Measurements from ENCODE around the gene MKX. TPM values are rescaled to one million over a fixed set of nuclear protein-coding genes. Genes with fewer than 3 reads are reported as not detected.

The MKX gene
- polyA plus RNA-seq, 2 of the 4 experiments (the other 2 are of a cell fraction) = 0.03 TPM; not detected in 1

GRCh38 chr10:27659786-27660185 is 85.8 kb downstream of the MKX start:
- ChIA-PET POLR2A (no interaction called here), CTCF (interaction anchor here (1.2 kb wide), 1 partner anchor 101 kb away, joined by 4 read pairs; no protein-coding TSS in a partner anchor)
- Histone ChIP-seq H3K4me3 (no peak overlapping the region), H3K27ac (no peak overlapping the region), H3K9me3 (no peaks in the 10 kb centered on the region), H3K4me1 (no peaks in the 10 kb centered on the region), H3K4me2 (no peak overlapping the region)
- no peak for FAIRE-seq
- ATAC-seq = no peak
- TF ChIP-seq RARB (CRISPR knock-in tag; IDR thresholded peaks at IDR 0.05) (no peak), MYC (IDR thresholded peaks at IDR 0.05; ENCODE audit: borderline replicate concordance, low read length) (no peak), MAFK (IDR thresholded peaks at IDR 0.05; ENCODE audit: partially characterized antibody) (no peak), REST (IDR thresholded peaks at IDR 0.05) (no peak)
- no peak for DNase-seq (ENCODE audit: low read depth in 1 of 2, low spot score in 1 of 2)
- 60% methylated on average over 6 of the region's 6 CpGs for WGBS (ENCODE audit: missing lambda C conversion rate)

GRCh38 chr10:27658788-27659187 is 86.8 kb downstream of the MKX start:
- no peak overlapping the region for H3K4me3 ChIP-seq
- no peak overlapping the region for H3K4me2 ChIP-seq
- FAIRE-seq = no peak
- POLR2A ChIA-PET = no interaction called here
- H3K4me1 ChIP-seq = no peaks in the 10 kb centered on the region
- H3K27ac ChIP-seq = no peak overlapping the region
- CTCF ChIA-PET = interaction anchor here (0.6 to 1.3 kb wide), 3 partner anchors 284 to 584 kb away, joined by 3 to 4 read pairs (median 3); no protein-coding TSS in a partner anchor
- DNase-seq (ENCODE audit: low read depth in 1 of 2, low spot score in 1 of 2) = no peak
- no peak for ATAC-seq
- TF ChIP-seq RCOR1 (IDR thresholded peaks at IDR 0.05; ENCODE audit: low read depth, low read length) (no peak), ZSCAN20 (CRISPR knock-in tag; IDR thresholded peaks at IDR 0.05) (no peak), SMC3 (IDR thresholded peaks at IDR 0.05) (no peak), USF2 (IDR thresholded peaks at IDR 0.05) (no peak), ATOH8 (CRISPR knock-in tag; IDR thresholded peaks at IDR 0.05; ENCODE audit: low read depth) (no peak), TP53 (CRISPR knock-in tag; IDR thresholded peaks at IDR 0.05) (no peak), RFX5 (IDR thresholded peaks at IDR 0.05) (no peak), SREBF2 (IDR thresholded peaks at IDR 0.05) (no peak), EHF (CRISPR knock-in tag; IDR thresholded peaks at IDR 0.05) (no peak), HDAC2 (IDR thresholded peaks at IDR 0.05) (no peak), HOXB13 (CRISPR knock-in tag; IDR thresholded peaks at IDR 0.05; ENCODE audit: low read depth) (no peak), NR3C1 (IDR thresholded peaks at IDR 0.05) (no peak), E2F6 (IDR thresholded peaks at IDR 0.05; ENCODE audit: borderline replicate concordance, low read depth) (no peak), MAFK (IDR thresholded peaks at IDR 0.05; ENCODE audit: partially characterized antibody) (no peak)
- 23% methylated on average over 7 of the region's 7 CpGs for WGBS (ENCODE audit: missing lambda C conversion rate)
- H3K9me3 ChIP-seq = no peaks in the 10 kb centered on the region

GRCh38 chr10:27655296-27655695 is 90.3 kb downstream of the MKX start:
- no peak for ATAC-seq
- POLR2A ChIA-PET = no interaction called here
- Histone ChIP-seq H3K4me2 (no peak overlapping the region), H3K4me1 (no peaks in the 10 kb centered on the region), H3K27ac (no peak overlapping the region), H3K9me3 (no peaks in the 10 kb centered on the region), H3K4me3 (no peak overlapping the region)
- CTCF ChIA-PET = interaction anchor here (0.7 to 1.3 kb wide), 6 partner anchors 11 to 599 kb away, joined by 3 to 4 read pairs (median 3); no protein-coding TSS in a partner anchor
- DNase-seq (ENCODE audit: low read depth in 1 of 2, low spot score in 1 of 2) = no peak
- 34% methylated on average over 4 of the region's 4 CpGs for WGBS (ENCODE audit: missing lambda C conversion rate)
- FAIRE-seq = no peak
- TF ChIP-seq GATA3 (IDR thresholded peaks at IDR 0.05; ENCODE audit: borderline replicate concordance) (no peak), NR3C1 (IDR thresholded peaks at IDR 0.05) (no peak), SMC3 (IDR thresholded peaks at IDR 0.05) (no peak)
